HEK293T (cell line): Measurements from ENCODE around the gene LRRC40.
"Not testable (repeated sequence)": the region's sequence is repeated elsewhere in the genome, so short reads cannot be mapped to it uniquely, and the experiment has no call there.

ENCODE experiments used
- BHLHE40 ChIP-seq: fragments of 450-650 bp; IDR thresholded peaks from 2 replicates; pipeline ENCODE4 v1.6.1; 2016; ENCODE audit warnings: mild to moderate bottlenecking, moderate library complexity, borderline replicate concordance
- NFRKB ChIP-seq: fragments of 450-650 bp; IDR thresholded peaks from 2 replicates; pipeline ENCODE4 v1.6.1; 2016; ENCODE audit warnings: mild to moderate bottlenecking, moderate library complexity
- SP1 ChIP-seq: fragments of 450-650 bp; IDR thresholded peaks from 2 replicates; pipeline ENCODE4 v1.6.1; 2017

DNA sequence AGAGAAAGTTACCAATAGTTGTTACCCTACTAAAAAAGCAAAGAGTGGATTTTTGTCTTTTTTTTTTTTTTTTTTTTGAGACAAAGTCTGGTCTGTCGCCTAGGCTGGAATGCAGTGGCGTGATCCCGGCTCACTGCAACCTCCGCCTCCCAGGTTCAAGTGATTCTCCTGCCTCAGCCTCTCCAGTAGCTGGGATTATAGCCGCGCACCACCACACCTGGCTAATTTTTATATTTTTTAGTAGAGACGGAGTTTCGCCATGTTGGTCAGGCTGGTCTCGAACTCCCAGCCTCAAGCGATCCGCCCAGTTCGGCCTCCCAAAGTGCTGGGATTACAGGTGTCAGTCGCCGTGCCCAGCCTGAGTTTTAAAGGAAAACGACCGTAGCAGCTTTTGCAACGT lies 1.5 kb upstream of the LRRC40 start:
- not testable (repeated sequence) for TF ChIP-seq BHLHE40, SP1, NFRKB
